ENCODE results near the gene CDKAL1. TPM values are rescaled to one million over a fixed set of nuclear protein-coding genes. Genes with fewer than 3 reads are reported as not detected.

CDKAL1 gene
- total and polyA plus RNA-seq, 2 of the 8 experiments (the other 6 are each of a cell fraction or from before 2014, with no cell fraction given): 8.4 to 24.6 TPM

DNA sequence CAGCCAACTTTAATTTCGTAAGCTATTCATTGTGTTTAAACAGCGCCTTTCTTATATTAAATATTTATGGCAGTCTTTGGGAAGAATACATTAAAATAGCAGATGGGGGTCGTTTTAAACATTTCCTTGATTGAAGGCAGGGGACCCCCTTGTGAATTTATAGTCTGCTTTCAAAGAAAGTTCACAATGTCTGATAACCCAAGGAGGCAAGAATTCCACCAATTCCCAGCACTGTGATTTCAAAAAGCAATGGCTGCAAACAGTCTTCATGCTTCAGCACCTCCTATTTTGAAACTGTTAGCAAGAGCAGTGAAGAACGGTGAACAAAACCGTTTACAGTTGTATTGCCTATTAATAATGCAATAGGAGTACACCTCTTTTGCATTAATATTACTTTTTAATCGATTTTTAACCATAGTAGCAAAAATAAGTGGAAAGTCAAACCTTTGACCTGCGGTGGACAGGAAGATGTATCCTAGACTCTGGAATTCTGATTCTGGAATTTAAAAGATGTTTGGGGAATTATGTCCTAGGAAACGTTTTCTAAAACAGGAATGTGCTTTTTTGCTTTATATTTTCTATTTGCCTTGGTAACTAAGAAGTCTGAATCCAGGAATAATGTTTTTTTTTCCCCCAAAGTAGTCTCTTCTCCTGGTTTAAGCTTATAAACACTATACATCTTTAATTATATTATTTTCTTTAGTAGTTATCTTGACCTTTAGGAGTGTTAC lies 393.0 kb downstream of the CDKAL1 start (continued):
- TF ChIP-seq, protein P1, sequence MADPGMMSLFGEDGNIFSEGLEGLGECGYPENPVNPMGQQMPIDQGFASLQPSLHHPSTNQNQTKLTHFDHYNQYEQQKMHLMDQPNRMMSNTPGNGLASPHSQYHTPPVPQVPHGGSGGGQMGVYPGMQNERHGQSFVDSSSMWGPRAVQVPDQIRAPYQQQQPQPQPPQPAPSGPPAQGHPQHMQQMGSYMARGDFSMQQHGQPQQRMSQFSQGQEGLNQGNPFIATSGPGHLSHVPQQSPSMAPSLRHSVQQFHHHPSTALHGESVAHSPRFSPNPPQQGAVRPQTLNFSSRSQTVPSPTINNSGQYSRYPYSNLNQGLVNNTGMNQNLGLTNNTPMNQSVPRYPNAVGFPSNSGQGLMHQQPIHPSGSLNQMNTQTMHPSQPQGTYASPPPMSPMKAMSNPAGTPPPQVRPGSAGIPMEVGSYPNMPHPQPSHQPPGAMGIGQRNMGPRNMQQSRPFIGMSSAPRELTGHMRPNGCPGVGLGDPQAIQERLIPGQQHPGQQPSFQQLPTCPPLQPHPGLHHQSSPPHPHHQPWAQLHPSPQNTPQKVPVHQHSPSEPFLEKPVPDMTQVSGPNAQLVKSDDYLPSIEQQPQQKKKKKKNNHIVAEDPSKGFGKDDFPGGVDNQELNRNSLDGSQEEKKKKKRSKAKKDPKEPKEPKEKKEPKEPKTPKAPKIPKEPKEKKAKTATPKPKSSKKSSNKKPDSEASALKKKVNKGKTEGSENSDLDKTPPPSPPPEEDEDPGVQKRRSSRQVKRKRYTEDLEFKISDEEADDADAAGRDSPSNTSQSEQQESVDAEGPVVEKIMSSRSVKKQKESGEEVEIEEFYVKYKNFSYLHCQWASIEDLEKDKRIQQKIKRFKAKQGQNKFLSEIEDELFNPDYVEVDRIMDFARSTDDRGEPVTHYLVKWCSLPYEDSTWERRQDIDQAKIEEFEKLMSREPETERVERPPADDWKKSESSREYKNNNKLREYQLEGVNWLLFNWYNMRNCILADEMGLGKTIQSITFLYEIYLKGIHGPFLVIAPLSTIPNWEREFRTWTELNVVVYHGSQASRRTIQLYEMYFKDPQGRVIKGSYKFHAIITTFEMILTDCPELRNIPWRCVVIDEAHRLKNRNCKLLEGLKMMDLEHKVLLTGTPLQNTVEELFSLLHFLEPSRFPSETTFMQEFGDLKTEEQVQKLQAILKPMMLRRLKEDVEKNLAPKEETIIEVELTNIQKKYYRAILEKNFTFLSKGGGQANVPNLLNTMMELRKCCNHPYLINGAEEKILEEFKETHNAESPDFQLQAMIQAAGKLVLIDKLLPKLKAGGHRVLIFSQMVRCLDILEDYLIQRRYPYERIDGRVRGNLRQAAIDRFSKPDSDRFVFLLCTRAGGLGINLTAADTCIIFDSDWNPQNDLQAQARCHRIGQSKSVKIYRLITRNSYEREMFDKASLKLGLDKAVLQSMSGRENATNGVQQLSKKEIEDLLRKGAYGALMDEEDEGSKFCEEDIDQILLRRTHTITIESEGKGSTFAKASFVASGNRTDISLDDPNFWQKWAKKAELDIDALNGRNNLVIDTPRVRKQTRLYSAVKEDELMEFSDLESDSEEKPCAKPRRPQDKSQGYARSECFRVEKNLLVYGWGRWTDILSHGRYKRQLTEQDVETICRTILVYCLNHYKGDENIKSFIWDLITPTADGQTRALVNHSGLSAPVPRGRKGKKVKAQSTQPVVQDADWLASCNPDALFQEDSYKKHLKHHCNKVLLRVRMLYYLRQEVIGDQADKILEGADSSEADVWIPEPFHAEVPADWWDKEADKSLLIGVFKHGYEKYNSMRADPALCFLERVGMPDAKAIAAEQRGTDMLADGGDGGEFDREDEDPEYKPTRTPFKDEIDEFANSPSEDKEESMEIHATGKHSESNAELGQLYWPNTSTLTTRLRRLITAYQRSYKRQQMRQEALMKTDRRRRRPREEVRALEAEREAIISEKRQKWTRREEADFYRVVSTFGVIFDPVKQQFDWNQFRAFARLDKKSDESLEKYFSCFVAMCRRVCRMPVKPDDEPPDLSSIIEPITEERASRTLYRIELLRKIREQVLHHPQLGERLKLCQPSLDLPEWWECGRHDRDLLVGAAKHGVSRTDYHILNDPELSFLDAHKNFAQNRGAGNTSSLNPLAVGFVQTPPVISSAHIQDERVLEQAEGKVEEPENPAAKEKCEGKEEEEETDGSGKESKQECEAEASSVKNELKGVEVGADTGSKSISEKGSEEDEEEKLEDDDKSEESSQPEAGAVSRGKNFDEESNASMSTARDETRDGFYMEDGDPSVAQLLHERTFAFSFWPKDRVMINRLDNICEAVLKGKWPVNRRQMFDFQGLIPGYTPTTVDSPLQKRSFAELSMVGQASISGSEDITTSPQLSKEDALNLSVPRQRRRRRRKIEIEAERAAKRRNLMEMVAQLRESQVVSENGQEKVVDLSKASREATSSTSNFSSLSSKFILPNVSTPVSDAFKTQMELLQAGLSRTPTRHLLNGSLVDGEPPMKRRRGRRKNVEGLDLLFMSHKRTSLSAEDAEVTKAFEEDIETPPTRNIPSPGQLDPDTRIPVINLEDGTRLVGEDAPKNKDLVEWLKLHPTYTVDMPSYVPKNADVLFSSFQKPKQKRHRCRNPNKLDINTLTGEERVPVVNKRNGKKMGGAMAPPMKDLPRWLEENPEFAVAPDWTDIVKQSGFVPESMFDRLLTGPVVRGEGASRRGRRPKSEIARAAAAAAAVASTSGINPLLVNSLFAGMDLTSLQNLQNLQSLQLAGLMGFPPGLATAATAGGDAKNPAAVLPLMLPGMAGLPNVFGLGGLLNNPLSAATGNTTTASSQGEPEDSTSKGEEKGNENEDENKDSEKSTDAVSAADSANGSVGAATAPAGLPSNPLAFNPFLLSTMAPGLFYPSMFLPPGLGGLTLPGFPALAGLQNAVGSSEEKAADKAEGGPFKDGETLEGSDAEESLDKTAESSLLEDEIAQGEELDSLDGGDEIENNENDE (IDR thresholded peaks at IDR 0.05; ENCODE audit: insufficient replicate concordance, low read length): no peak
- TF ChIP-seq, protein P2, sequence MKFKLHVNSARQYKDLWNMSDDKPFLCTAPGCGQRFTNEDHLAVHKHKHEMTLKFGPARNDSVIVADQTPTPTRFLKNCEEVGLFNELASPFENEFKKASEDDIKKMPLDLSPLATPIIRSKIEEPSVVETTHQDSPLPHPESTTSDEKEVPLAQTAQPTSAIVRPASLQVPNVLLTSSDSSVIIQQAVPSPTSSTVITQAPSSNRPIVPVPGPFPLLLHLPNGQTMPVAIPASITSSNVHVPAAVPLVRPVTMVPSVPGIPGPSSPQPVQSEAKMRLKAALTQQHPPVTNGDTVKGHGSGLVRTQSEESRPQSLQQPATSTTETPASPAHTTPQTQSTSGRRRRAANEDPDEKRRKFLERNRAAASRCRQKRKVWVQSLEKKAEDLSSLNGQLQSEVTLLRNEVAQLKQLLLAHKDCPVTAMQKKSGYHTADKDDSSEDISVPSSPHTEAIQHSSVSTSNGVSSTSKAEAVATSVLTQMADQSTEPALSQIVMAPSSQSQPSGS (IDR thresholded peaks at IDR 0.05; ENCODE audit: low read length): no peak
- TF ChIP-seq, protein P3, sequence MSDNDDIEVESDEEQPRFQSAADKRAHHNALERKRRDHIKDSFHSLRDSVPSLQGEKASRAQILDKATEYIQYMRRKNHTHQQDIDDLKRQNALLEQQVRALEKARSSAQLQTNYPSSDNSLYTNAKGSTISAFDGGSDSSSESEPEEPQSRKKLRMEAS (IDR thresholded peaks at IDR 0.05): no peak
- TF ChIP-seq SP2 (IDR thresholded peaks at IDR 0.05; ENCODE audit: low read length): no peak

Data from H1 (cell line).